A673 (cell line): ENCODE data around the gene CFAP221. TPM values are rescaled to one million over a fixed set of nuclear protein-coding genes. Genes with fewer than 3 reads are reported as not detected.

Experiments
- BruUV-seq: library from RNA; stranded (reverse); fragments of 400-500 nt; replicated peaks from 2 replicates; lab custom pipeline; 2021; lab: Mats Ljungman, UMichigan
- CTCF ChIA-PET: fragments of 300-600 bp; sonication (Branson Sonifier 250); formaldehyde crosslinking; loops from one replicate; lab custom pipeline; 2022; ENCODE audit warnings: antibody characterized with exemption; lab: Charles Lee
- POLR2A ChIA-PET: fragments of 300-600 bp; sonication (Branson Sonifier 250); formaldehyde crosslinking; loops from one replicate; lab custom pipeline; 2022; ENCODE audit warnings: antibody characterized with exemption; ENCODE audit not compliant: low non-redundant PET; lab: Charles Lee
- DNase-seq: peaks from one replicate; pipeline ENCODE4 v3.0.0-alpha.2; 2015; ENCODE audit warnings: low spot score
- H3K27ac ChIP-seq: fragments of 200-600 bp; sonication (generic); 2 replicates; pipeline ENCODE4 v1.5.1; 2016; ENCODE audit warnings: mixed run types, low read depth, mild to moderate bottlenecking, mixed read lengths, antibody characterized with exemption, low read length; ENCODE audit not compliant: poor library complexity, severe bottlenecking
- H3K27me3 ChIP-seq: fragments of 200-600 bp; sonication (generic); replicated peaks from 2 replicates; pipeline ENCODE4 v1.6.1; 2017; ENCODE audit warnings: mixed run types, low read depth, mild to moderate bottlenecking, mixed read lengths, antibody characterized with exemption, low read length; ENCODE audit not compliant: insufficient read depth, poor library complexity
- H3K36me3 ChIP-seq: fragments of 200-600 bp; sonication (generic); 2 replicates; pipeline ENCODE4 v1.6.1; 2016; ENCODE audit warnings: mixed run types, mild to moderate bottlenecking, mixed read lengths, antibody characterized with exemption, low read length; ENCODE audit not compliant: insufficient read depth, poor library complexity, severe bottlenecking
- H3K4me1 ChIP-seq: fragments of 200-600 bp; sonication (generic); 2 replicates; pipeline ENCODE4 v1.6.1; 2017; ENCODE audit warnings: mixed run types, mild to moderate bottlenecking, mixed read lengths, antibody characterized with exemption, low read length; ENCODE audit not compliant: insufficient read depth, poor library complexity, severe bottlenecking
- H3K4me3 ChIP-seq: fragments of 200-600 bp; sonication (generic); 2 replicates; pipeline ENCODE4 v1.5.1; 2016; ENCODE audit warnings: low read depth, mixed run types, mild to moderate bottlenecking, mixed read lengths, low read length; ENCODE audit not compliant: poor library complexity, severe bottlenecking
- H3K9me3 ChIP-seq: fragments of 200-600 bp; sonication (generic); 2 replicates; pipeline ENCODE4 v1.6.1; 2016; ENCODE audit warnings: mixed run types, low read depth, mild to moderate bottlenecking, mixed read lengths, antibody characterized with exemption, low read length; ENCODE audit not compliant: poor library complexity, severe bottlenecking
- EZH2 ChIP-seq: fragments of 200-600 bp; sonication (generic); IDR thresholded peaks from 2 replicates; pipeline ENCODE4 v1.6.1; 2017; ENCODE audit warnings: borderline replicate concordance, low read depth, mild to moderate bottlenecking, mixed read lengths, antibody characterized with exemption, low read length; ENCODE audit not compliant: poor library complexity, severe bottlenecking
- intact Hi-C: fragments of 100-400 bp; cut with micrococcal nuclease; formaldehyde crosslinking; loops from one replicate; pipeline ENCODE4 v1.10.0; 2022; ENCODE audit not compliant: unreplicated experiment
- total RNA-seq: library from RNA; stranded (reverse); gene quantifications from 2 replicates; pipeline ENCODE4 v1.2.3, GENCODE V29; 2021
- TF ChIP-seq, protein P1 (sequence below): fragments of 300-800, 200-600 bp; sonication (generic); conservative IDR thresholded peaks from 2 replicates; pipeline ENCODE4 v1.5.1; 2017; ENCODE audit warnings: low read depth, mild to moderate bottlenecking, antibody characterized with exemption, low read length, moderate library complexity, mixed read lengths

The CFAP221 gene
- total RNA-seq, 1 experiment from 2014 or later: 1.5 TPM

DNA sequence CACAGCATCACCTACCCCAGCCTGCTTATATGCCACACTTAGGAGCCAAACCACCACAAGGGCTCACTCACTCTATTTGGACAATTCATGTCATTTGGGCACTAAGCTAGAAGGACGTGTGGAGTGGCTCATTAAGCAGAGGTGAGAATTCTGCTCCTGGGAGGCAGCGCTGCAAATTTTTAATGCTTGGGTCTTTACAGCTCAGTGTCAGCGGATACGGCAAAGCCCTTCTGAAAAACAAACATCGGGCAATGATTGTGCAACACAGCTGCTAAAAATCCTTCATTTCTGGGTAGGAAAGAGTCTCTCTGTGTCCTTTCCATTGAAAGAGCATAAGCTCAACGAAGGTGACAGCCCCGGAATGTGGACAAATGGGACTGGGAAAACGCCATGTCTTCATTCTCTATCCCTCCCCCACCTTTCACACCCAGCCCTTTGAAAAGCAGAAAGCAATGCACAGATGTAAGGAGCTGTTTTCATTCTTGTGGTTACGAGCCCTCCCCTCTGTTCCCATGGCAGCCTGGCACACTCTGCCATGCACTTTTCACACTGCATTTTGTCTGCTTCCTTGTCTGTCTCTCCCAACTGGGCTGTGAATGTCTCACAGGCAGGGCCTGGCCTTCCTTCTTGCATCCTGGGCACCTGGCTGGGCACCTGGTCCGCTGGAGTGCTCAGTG is 150.7 kb downstream of the CFAP221 start:
- no peak overlapping the region for H3K27ac ChIP-seq
- TF ChIP-seq EZH2: no peak
- TF ChIP-seq, protein P1, sequence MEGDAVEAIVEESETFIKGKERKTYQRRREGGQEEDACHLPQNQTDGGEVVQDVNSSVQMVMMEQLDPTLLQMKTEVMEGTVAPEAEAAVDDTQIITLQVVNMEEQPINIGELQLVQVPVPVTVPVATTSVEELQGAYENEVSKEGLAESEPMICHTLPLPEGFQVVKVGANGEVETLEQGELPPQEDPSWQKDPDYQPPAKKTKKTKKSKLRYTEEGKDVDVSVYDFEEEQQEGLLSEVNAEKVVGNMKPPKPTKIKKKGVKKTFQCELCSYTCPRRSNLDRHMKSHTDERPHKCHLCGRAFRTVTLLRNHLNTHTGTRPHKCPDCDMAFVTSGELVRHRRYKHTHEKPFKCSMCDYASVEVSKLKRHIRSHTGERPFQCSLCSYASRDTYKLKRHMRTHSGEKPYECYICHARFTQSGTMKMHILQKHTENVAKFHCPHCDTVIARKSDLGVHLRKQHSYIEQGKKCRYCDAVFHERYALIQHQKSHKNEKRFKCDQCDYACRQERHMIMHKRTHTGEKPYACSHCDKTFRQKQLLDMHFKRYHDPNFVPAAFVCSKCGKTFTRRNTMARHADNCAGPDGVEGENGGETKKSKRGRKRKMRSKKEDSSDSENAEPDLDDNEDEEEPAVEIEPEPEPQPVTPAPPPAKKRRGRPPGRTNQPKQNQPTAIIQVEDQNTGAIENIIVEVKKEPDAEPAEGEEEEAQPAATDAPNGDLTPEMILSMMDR: no peak
- BruUV-seq: no TSS peak
- H3K27me3 ChIP-seq: no peaks in the 10 kb centered on the region
- H3K4me1 ChIP-seq: peaks cover 5% of the 10 kb centered on the region
- intact Hi-C loops: no loop called here
- no peaks in the 10 kb centered on the region for H3K36me3 ChIP-seq
- no peak overlapping the region for H3K4me3 ChIP-seq
- ChIA-PET POLR2A (no interaction called here), CTCF (interaction anchor here (0.6 kb wide), 1 partner anchor 36 kb away, joined by 3 read pairs; no protein-coding TSS in a partner anchor)
- H3K9me3 ChIP-seq: no peaks in the 10 kb centered on the region
- no peak for DNase-seq

DNA sequence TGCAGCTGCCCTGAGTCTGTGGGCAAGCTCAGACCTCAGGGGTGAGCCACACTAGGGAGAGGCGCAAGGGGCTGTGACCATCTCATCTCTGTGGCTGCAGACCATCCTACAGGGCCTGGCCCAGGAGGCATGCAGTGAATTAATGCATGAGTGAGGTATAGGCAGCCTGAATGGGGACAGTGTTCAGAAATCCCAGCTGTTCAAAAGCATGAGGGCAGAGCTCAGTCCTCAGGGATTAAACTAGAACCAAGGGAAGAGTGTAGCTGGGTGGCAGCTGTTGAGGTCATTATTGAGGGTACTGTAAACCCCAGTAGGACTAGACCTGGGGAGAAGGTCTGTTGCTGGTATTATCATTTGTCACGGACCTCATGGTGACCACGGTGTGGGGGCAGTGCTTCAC is 151.8 kb downstream of the CFAP221 start:
- Histone ChIP-seq H3K27me3 (no peaks in the 10 kb centered on the region), H3K27ac (no peak overlapping the region), H3K9me3 (no peaks in the 10 kb centered on the region), H3K36me3 (no peaks in the 10 kb centered on the region), H3K4me3 (no peak overlapping the region), H3K4me1 (peaks cover 5% of the 10 kb centered on the region)
- DNase-seq: no peak
- TF ChIP-seq, protein P1: no peak
- no peak for TF ChIP-seq EZH2
- ChIA-PET CTCF (no interaction called here), POLR2A (no interaction called here)
- intact Hi-C loops: no loop called here
- no TSS peak for BruUV-seq

DNA sequence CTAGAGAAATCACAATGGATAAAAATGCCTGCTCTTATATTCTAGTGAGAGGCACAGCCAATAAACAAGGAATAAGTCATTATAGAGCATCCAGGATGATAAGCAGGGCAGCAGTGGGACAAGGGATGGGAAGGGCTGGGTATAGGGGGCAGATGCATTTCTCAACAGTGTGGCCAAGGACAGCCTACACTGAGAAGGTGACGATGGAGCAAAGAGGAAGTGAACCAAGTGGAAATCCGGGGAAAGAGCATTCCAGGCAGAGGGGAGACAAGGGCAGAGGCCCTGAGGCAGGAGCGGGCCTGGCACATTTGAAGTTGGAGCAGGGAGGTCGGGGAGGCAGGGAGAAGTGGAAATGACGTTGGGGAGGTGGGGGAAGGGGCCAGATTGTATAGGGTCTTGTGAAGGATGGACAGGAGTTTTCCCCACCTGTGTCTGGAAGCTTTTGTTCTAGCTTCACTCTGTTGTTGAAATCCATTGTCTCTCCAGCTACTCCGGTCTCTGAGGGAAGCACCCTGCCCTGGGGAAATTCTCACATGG is 152.3 kb downstream of the CFAP221 start:
- H3K27me3 ChIP-seq: no peaks in the 10 kb centered on the region
- no TSS peak for BruUV-seq
- TF ChIP-seq, protein P1: no peak
- no peak for TF ChIP-seq EZH2
- ChIA-PET POLR2A (no interaction called here), CTCF (no interaction called here)
- DNase-seq: no peak
- peaks cover 5% of the 10 kb centered on the region for H3K4me1 ChIP-seq
- no peaks in the 10 kb centered on the region for H3K36me3 ChIP-seq
- no peak overlapping the region for H3K27ac ChIP-seq
- intact Hi-C loops: no loop called here
- H3K9me3 ChIP-seq: no peaks in the 10 kb centered on the region
- no peak overlapping the region for H3K4me3 ChIP-seq
